Activated naive CD8-positive, alpha-beta T cell treated with anti-CD3 and anti-CD28 coated beads, Interleukin-2, amount 50 U/mL, for 24 hours (primary cell): Measurements from ENCODE around the gene MPPED2.

Experiments used
- ATAC-seq: fragments of 150-1000 bp; cut with Tn5 transposase; one replicate; pipeline ENCODE4 v1.10.0; 2021
- DNase-seq: peaks from one replicate; pipeline ENCODE4 v3.0.0; 2021
- H3K27ac Mint-ChIP-seq: one replicate; pipeline ENCODE4 v1.8.0; 2021; ENCODE audit warnings: mild to moderate bottlenecking, mixed read lengths
- H3K27me3 Mint-ChIP-seq: one replicate; pipeline ENCODE4 v1.8.0; 2021; ENCODE audit warnings: mixed read lengths
- H3K36me3 Mint-ChIP-seq: one replicate; pipeline ENCODE4 v1.8.0; 2021; ENCODE audit warnings: low read depth, mixed read lengths
- H3K4me1 Mint-ChIP-seq: one replicate; pipeline ENCODE4 v1.8.0; 2021; ENCODE audit warnings: mixed read lengths
- H3K4me3 Mint-ChIP-seq: one replicate; pipeline ENCODE4 v1.8.0; 2021; ENCODE audit warnings: mild to moderate bottlenecking, moderate library complexity, mixed read lengths
- H3K9me3 Mint-ChIP-seq: one replicate; pipeline ENCODE4 v1.8.0; 2021; ENCODE audit warnings: mixed read lengths

The MPPED2 gene

DNA sequence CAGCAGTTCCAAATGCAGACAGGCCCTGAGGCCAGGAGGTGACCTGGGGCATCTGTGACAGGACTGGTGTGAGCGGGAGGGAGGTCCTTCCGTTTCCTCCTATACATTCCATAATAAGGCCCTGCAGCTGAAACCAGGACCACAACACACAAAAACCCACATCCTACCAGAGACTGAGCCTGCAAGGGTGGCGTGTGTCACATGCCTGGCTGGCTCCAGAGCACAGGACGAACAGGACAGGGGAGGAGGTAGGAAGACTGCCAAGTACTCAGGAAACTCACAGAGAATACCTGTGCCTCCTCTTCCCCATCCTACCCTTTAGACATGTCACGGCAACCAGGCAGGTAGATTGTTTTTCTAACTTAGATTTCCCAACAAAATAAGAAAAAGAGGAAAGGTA, 159.4 kb downstream of the MPPED2 start:
- Mint-ChIP-seq H3K36me3 (no peaks in the 10 kb centered on the region), H3K4me3 (no peak overlapping the region), H3K4me1 (no peaks in the 10 kb centered on the region), H3K27ac (no peak overlapping the region), H3K27me3 (no peaks in the 10 kb centered on the region), H3K9me3 (no peaks in the 10 kb centered on the region)
- no peak for DNase-seq
- ATAC-seq, result no peak

DNA sequence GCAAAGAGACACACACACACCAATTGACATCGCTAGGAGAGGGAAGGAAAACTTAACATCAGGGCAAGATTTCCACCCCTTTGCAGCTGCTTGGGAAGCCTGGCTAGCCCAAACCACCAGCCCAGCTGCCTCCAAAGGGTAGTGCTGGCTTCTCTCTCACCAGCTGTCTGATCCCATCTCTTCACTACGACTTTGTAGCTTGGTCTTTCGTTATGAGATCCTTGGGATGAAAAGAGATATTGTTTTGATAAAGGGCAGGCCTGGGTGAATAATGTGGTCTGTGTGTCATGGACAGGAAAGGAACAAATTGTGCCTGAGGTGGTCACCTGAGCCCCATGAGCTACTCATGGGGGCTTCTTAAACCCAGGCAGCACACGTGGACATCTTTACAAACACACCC, 161.3 kb downstream of the MPPED2 start:
- Mint-ChIP-seq H3K4me3 (no peak overlapping the region), H3K27ac (no peak overlapping the region), H3K4me1 (no peaks in the 10 kb centered on the region), H3K27me3 (peaks cover 2% of the 10 kb centered on the region), H3K9me3 (no peaks in the 10 kb centered on the region), H3K36me3 (no peaks in the 10 kb centered on the region)
- ATAC-seq (no peak), DNase-seq (no peak)

DNA sequence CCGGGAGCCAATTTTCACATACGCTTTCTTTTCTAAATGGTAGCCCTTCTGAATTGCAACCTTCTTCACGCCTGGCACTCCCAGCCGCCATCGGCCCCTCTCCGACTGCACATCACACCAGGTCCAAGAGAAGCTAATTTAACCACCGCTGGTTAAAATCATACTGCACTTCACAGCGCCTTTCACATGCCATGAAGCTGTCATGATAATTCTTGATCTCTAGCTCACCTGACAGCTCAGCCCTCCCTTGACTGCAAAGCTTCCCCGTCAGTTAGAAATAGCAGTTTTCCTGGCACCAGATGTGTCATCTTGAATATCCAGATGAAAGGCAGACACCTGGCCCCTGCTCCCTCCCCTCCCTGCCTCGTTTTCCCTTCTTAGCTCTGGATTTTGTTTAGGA, 161.8 kb downstream of the MPPED2 start:
- no peak overlapping the region for H3K27ac Mint-ChIP-seq
- no peaks in the 10 kb centered on the region for H3K36me3 Mint-ChIP-seq
- no peak overlapping the region for H3K4me3 Mint-ChIP-seq
- no peak for ATAC-seq
- no peak for DNase-seq
- no peaks in the 10 kb centered on the region for H3K4me1 Mint-ChIP-seq
- H3K27me3 Mint-ChIP-seq, result peaks cover 3% of the 10 kb centered on the region
- H3K9me3 Mint-ChIP-seq, result no peaks in the 10 kb centered on the region

DNA sequence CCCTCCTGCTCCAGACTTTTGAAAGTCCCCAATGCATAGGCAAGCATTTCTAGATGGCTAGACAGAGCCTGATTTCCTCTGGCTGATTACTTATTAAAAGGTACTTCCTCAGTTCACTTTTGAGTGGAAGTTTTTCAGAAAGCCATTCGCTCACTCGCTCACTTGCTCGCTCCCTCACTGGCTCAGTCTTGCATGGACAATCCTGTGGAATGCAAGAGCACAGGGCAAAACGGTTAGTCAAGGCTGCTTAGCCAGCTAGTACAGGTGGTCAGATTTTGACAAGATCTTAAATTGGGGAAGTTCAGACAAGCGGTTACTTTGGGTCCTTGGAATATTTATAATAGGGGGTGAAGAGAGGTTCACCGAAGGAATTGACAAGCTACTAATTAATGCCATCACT, 162.3 kb downstream of the MPPED2 start:
- no peak for DNase-seq
- H3K4me1 Mint-ChIP-seq, result no peaks in the 10 kb centered on the region
- no peaks in the 10 kb centered on the region for H3K36me3 Mint-ChIP-seq
- no peaks in the 10 kb centered on the region for H3K9me3 Mint-ChIP-seq
- ATAC-seq, result no peak
- no peak overlapping the region for H3K4me3 Mint-ChIP-seq
- H3K27me3 Mint-ChIP-seq, result peaks cover 3% of the 10 kb centered on the region
- H3K27ac Mint-ChIP-seq, result no peak overlapping the region

DNA sequence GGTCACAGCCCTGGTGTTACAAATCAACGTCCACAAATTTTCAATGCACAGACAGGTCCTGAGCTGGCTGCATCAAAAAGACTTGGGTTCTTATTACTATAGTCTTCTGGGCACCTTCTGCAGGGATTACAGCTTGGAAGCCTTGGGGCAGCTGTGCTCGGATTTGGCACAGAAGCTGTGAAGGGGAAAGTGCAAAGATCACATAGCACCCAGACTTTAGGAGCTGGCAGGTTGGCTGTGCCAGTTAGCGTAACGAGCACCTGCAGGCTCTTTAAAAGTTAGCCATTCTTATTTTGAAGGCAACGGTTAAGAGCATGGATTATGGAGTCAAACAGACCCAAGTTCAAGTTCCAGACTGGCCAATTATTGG, 162.9 kb downstream of the MPPED2 start:
- H3K4me3 Mint-ChIP-seq, result no peak overlapping the region
- H3K36me3 Mint-ChIP-seq, result no peaks in the 10 kb centered on the region
- ATAC-seq (no peak), DNase-seq (no peak)
- H3K4me1 Mint-ChIP-seq, result no peaks in the 10 kb centered on the region
- peaks cover 3% of the 10 kb centered on the region for H3K27me3 Mint-ChIP-seq
- H3K9me3 Mint-ChIP-seq, result no peaks in the 10 kb centered on the region
- H3K27ac Mint-ChIP-seq, result no peak overlapping the region

DNA sequence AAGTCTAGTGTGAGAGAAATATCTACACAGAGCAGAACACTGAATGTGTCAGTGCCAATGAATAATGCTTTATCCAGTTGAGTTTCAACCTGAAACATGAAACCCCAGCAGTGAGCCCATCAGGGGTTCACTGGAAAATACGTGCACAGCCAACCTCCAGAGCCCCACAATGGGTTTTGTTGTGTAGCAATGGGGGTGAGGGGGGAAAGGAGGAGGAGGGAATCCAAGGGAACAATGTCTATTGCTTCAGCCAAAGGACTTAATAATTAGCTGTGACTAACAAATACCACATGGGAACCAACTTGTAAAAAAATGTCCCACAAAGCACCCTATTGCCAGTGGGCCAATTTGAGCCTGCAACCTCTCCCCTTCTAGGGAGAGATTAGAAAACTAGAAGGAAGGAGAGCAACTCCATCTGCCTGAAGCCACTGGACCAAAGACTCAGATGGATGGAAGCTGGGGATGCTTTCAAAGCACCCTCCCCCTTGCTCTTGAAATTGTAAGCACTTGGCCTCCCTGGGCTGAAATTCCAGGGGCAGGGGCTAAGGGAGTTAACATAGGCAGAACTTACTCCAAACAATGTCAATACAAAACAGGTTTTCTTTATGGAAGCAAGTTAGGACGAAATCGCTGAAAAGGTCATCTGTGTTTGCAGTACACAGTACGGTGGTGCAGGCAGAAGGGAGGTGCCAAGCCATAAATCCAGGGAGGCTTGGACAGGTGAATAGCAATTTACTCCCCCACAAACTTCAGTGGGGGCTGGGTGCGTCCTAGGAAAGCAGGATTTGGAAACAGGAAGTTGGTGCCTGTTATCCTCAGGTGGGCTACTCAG, 163.5 kb downstream of the MPPED2 start:
- no peaks in the 10 kb centered on the region for H3K4me1 Mint-ChIP-seq
- H3K36me3 Mint-ChIP-seq, result no peaks in the 10 kb centered on the region
- ATAC-seq (no peak), DNase-seq (no peak)
- no peak overlapping the region for H3K27ac Mint-ChIP-seq
- peaks cover 3% of the 10 kb centered on the region for H3K27me3 Mint-ChIP-seq
- no peaks in the 10 kb centered on the region for H3K9me3 Mint-ChIP-seq
- H3K4me3 Mint-ChIP-seq, result no peak overlapping the region

DNA sequence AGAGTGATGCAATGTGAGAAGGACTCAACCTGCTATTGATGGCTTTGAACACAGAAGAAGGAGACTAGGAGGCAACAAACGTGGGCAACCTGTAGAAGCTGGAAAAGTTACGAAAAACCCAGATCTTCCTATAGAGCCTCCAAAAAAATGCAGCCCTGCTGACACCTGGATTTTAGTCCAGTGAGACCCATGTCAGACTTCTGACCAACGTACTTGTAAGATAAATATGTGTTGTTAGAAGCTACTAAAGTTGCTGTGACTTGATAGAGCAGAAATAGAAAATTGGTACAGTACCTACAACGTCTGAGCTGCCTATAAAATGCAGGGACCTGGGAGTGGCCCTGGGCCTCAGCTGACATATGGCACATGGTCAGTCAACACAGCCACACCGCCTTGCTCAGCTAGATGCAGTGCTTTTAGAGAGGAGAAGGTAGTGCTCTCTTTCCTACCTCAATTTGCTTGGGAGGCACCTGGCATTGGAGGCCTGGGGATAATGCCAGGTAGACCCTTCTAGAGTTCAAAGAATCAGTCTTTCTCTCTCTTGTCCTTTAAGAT, 165.8 kb downstream of the MPPED2 start:
- Mint-ChIP-seq H3K36me3 (no peaks in the 10 kb centered on the region), H3K4me3 (no peak overlapping the region), H3K4me1 (no peaks in the 10 kb centered on the region), H3K27me3 (peaks cover 3% of the 10 kb centered on the region), H3K9me3 (no peaks in the 10 kb centered on the region), H3K27ac (no peak overlapping the region)
- ATAC-seq, result no peak
- no peak for DNase-seq

DNA sequence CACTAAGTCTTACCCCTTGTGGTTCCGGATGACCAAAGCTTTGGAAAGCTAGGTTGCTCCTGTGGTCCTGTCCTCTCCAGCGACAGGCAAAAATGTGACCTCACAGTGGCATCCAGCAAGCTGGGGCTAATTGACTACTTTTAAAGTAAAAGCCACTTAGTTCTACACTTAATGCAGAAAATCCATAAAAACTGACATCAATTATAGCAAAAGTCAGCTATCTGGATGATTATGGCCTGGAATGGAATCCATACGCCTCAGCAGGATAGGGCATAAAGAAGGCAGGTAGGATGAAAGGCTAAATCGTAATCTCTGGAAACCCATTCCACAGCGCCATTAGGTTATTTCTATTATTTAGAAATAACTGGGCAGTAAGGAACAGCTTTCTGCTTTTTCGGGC, 171.3 kb downstream of the MPPED2 start:
- Mint-ChIP-seq H3K27me3 (peaks cover under 1% of the 10 kb centered on the region), H3K4me3 (no peak overlapping the region)

DNA sequence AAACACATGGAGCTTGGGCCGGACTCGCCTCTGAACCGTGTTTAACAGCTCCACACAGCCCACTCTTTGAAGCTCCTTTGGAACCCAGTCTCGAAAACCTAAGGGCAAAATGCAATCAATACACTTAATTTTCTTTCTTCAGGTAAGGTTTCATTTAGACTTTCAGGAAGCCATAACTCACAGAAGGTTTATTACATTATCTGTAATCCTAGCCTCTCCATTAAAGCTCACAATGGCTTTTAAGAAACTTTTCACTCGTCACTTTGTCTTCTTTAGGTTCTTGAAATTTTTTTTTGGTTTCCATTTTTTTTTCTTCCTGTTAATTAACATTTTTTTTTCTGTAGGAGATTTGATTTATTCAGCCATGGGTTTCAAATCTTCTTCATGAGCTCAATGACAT, 171.9 kb downstream of the MPPED2 start:
- Mint-ChIP-seq H3K9me3 (no peaks in the 10 kb centered on the region), H3K27ac (no peak overlapping the region), H3K4me3 (no peak overlapping the region), H3K4me1 (no peaks in the 10 kb centered on the region), H3K36me3 (no peaks in the 10 kb centered on the region), H3K27me3 (no peaks in the 10 kb centered on the region)
- no peak for DNase-seq
- ATAC-seq, result no peak

More for the DNA sequence above, 171.3 kb downstream of the MPPED2 start:
- Mint-ChIP-seq H3K36me3 (no peaks in the 10 kb centered on the region), H3K4me1 (no peaks in the 10 kb centered on the region), H3K9me3 (no peaks in the 10 kb centered on the region), H3K27ac (no peak overlapping the region)
- DNase-seq (no peak), ATAC-seq (no peak)

DNA sequence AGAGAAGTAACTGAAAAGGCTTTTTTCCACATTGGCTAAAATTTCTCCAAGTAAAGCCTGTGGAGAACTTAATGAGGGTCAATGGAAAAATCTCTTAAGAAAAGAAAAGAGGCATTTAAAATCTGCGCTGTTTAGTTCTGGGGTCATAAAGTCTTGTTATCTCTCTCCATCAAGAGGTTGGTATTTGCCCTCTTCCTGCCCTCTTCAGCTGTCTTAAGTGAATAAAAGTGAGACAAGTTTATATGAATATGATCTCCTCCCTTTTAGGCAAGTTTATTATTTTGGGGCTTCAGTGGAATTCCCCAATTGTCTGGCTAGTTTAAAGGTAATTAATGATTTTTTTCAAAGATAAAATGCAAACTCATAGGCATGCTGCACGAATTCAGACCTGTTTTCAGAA, 173.6 kb downstream of the MPPED2 start:
- no peaks in the 10 kb centered on the region for H3K4me1 Mint-ChIP-seq
- ATAC-seq (no peak), DNase-seq (no peak)
- no peak overlapping the region for H3K27ac Mint-ChIP-seq
- no peaks in the 10 kb centered on the region for H3K9me3 Mint-ChIP-seq
- no peaks in the 10 kb centered on the region for H3K36me3 Mint-ChIP-seq
- no peak overlapping the region for H3K4me3 Mint-ChIP-seq
- no peaks in the 10 kb centered on the region for H3K27me3 Mint-ChIP-seq

DNA sequence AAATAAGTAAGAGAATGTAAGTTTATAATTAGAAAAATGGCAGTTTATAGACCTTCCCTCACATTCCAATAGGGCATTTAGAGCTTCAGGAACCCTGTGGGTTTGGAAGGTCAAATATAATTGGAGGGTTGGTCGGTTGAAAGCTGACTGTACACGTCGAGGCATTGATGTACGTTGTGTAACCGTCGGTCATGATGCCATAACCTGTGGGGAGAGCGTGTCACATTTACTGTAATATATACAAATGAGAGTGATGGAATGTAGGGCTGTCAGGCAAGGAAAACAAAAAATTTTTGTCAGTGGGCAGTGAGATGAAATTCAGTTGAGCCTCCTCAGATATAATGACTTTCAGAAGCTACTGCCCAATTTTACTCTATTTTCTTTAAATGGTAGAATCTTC, 174.8 kb downstream of the MPPED2 start:
- no peak overlapping the region for H3K27ac Mint-ChIP-seq
- H3K27me3 Mint-ChIP-seq, result no peaks in the 10 kb centered on the region
- ATAC-seq, result no peak
- DNase-seq, result no peak
- no peaks in the 10 kb centered on the region for H3K36me3 Mint-ChIP-seq
- no peak overlapping the region for H3K4me3 Mint-ChIP-seq
- no peaks in the 10 kb centered on the region for H3K4me1 Mint-ChIP-seq
- no peaks in the 10 kb centered on the region for H3K9me3 Mint-ChIP-seq

DNA sequence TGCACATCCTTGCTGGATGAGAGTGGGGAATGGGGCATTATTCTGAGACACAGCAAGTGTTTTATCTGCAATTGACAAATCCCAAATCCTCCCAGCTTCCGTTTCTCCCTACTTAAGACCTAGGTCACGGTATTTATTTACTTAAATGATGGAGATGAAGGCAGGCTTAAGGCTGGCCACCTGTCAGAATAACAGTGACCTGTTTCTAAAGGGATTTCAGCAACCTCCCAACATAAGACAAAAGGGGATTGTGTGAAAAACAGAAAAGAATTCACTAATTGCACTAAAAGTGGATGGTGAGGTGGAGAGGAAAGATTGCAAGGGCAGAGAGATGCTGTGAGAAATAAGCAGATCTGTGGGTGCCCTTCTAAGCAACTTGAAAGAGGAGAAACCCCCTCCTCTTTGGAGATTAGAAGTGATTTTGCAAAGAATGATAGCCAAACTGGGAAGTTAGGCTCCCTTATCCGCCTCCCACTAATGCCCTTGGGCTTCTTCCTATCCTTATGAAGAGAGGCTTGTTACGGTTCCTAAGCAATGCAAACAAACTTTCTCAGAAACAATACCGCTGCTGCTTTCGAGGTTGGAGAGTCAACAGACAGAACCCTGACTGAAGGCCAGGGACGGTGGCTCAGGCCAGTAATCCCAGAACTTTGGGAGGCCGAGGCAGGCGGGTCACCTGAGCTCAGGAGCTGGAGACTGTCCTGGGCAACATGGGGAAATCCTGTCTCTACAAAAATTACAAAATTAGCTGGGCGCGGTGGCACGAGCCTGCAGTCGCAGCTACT, 179.0 kb downstream of the MPPED2 start:
- Mint-ChIP-seq H3K4me1 (peaks cover 2% of the 10 kb centered on the region), H3K4me3 (no peak overlapping the region), H3K27me3 (no peaks in the 10 kb centered on the region), H3K27ac (no peak overlapping the region), H3K9me3 (no peaks in the 10 kb centered on the region), H3K36me3 (no peaks in the 10 kb centered on the region)
- ATAC-seq (no peak), DNase-seq (no peak)

DNA sequence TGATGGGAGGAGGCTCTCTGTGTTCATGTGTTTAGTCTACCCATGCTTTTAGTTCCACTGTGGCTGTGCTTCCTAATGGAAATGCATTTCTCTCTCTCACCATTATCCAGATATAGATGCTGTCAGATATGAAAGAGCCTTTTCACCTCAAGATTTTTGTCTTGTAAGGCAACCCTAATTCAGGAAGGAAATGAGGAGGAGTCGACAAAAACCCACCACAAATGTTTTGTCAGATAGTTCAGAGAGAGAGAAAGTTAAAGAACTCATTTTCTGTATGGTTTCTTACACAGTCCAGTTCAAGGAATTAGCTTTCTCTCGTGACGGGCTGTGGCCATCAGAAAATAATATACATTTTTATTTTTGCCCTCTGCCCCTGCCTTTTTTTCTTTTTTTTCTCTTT, 180.8 kb downstream of the MPPED2 start:
- no peaks in the 10 kb centered on the region for H3K36me3 Mint-ChIP-seq
- no peak overlapping the region for H3K27ac Mint-ChIP-seq
- ATAC-seq (no peak), DNase-seq (no peak)
- no peak overlapping the region for H3K4me3 Mint-ChIP-seq
- H3K4me1 Mint-ChIP-seq, result peaks cover 2% of the 10 kb centered on the region
- H3K9me3 Mint-ChIP-seq, result no peaks in the 10 kb centered on the region
- H3K27me3 Mint-ChIP-seq, result no peaks in the 10 kb centered on the region

DNA sequence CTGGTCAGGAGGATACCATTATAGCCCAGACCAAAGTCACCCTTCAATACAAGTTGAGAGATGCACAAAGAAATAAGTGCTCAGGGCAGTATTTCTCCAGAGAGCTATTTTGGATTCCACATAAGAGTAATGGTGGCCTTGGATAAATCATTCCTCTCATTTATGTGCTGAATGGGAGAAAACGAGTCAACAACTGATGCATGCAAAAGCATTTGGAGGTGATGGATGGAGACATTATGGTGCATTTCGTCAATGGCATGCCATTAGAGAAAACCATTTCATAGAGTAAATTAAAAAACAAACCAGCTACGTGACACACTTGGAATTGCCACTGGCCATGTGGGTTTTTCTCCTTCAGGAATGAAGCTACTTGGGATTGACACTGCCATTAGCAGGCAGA, 182.0 kb downstream of the MPPED2 start:
- Mint-ChIP-seq H3K27ac (no peak overlapping the region), H3K9me3 (no peaks in the 10 kb centered on the region), H3K4me3 (no peak overlapping the region), H3K27me3 (no peaks in the 10 kb centered on the region), H3K36me3 (no peaks in the 10 kb centered on the region), H3K4me1 (peaks cover 2% of the 10 kb centered on the region)
- DNase-seq (no peak), ATAC-seq (no peak)

DNA sequence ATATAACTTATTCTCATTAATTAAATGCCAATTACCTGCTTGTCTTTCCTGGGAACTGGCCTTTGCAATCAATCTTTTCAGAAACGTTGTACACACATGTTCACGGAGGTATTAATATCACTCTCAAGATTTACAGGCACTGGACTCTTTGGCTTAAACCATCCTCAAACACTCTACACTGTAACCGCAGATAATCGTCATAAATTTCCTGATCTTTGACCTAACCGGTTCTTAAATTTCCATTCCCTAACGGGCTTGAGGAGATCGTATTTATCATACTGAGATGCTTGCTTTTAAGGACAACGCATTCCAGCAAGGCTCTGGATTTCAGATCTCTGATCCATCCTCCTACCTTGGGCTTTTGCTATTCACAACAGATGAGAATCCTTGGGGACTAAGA, 190.4 kb downstream of the MPPED2 start:
- H3K4me1 Mint-ChIP-seq, result no peaks in the 10 kb centered on the region

More for the DNA sequence above, 190.4 kb downstream of the MPPED2 start:
- DNase-seq (no peak), ATAC-seq (no peak)
- H3K27me3 Mint-ChIP-seq, result peaks cover 2% of the 10 kb centered on the region
- H3K27ac Mint-ChIP-seq, result no peak overlapping the region
- H3K4me3 Mint-ChIP-seq, result no peak overlapping the region
- no peaks in the 10 kb centered on the region for H3K36me3 Mint-ChIP-seq
- no peaks in the 10 kb centered on the region for H3K9me3 Mint-ChIP-seq
